ENCODE measurements around the gene LAMC2. TPM values are rescaled to one million over a fixed set of nuclear protein-coding genes. Genes with fewer than 3 reads are reported as not detected.
A peak's percentile ranks its signal among the peaks of the same experiment; 100 is the strongest.
"Not testable (repeated sequence)": the region's sequence is repeated elsewhere in the genome, so short reads cannot be mapped to it uniquely, and the experiment has no call there.

Gene LAMC2
- polyA plus RNA-seq, 5 donors: 33.0 to 61.1 (median 44.6) TPM

GRCh38 chr1:183236158-183236725 lies 50.2 kb downstream of the LAMC2 start:
- DNase-seq: no peak

GRCh38 chr1:183237046-183237445 lies 51.0 kb downstream of the LAMC2 start:
- DNase-seq: no peak

GRCh38 chr1:183238071-183238470 lies 52.0 kb downstream of the LAMC2 start:
- no peak for DNase-seq

- no peak for DNase-seq
Measured at GRCh38 chr1:183239220-183239742, 53.2 kb downstream of the LAMC2 start.

GRCh38 chr1:183239793-183240525 lies 53.9 kb downstream of the LAMC2 start:
- no peak for DNase-seq

- no peak for DNase-seq
Measured at GRCh38 chr1:183240526-183240825, 54.4 kb downstream of the LAMC2 start.

GRCh38 chr1:183240853-183241252 lies 54.8 kb downstream of the LAMC2 start:
- not testable (repeated sequence) for DNase-seq

- no peak for DNase-seq
Measured at GRCh38 chr1:183241471-183241870, 55.4 kb downstream of the LAMC2 start.

GRCh38 chr1:183242556-183242955 lies 56.5 kb downstream of the LAMC2 start:
- DNase-seq: no peak

GRCh38 chr1:183243161-183244050 lies 57.3 kb downstream of the LAMC2 start:
- DNase-seq: no peak

GRCh38 chr1:183244466-183244865 lies 58.4 kb downstream of the LAMC2 start:
- DNase-seq: peak in 1 of 2 donors; percentile 32

GRCh38 chr1:183245357-183245756 lies 59.3 kb downstream of the LAMC2 start:
- DNase-seq: no peak

GRCh38 chr1:183246436-183246835 lies 60.4 kb downstream of the LAMC2 start:
- DNase-seq: no peak

- no peak for DNase-seq
Measured at GRCh38 chr1:183247066-183247465, 61.0 kb downstream of the LAMC2 start.

GRCh38 chr1:183247484-183247883 lies 61.4 kb downstream of the LAMC2 start:
- DNase-seq: no peak

GRCh38 chr1:183247931-183248330 lies 61.9 kb downstream of the LAMC2 start:
- no peak for DNase-seq

GRCh38 chr1:183248989-183249691 lies 63.1 kb downstream of the LAMC2 start:
- DNase-seq: no peak

GRCh38 chr1:183249941-183250452 lies 63.9 kb downstream of the LAMC2 start:
- no peak for DNase-seq

GRCh38 chr1:183251101-183251958 lies 65.3 kb downstream of the LAMC2 start:
- DNase-seq: no peak

- DNase-seq: no peak
Measured at GRCh38 chr1:183251959-183252450, 65.9 kb downstream of the LAMC2 start.
